ENCODE measurements around the gene GABRR2. TPM values are rescaled to one million over a fixed set of nuclear protein-coding genes. Genes with fewer than 3 reads are reported as not detected.
A peak's percentile ranks its signal among the peaks of the same experiment; 100 is the strongest.

The GABRR2 gene
- total and polyA plus RNA-seq, 7 experiments from 2014 or later: 0.40 to 1.9 (median 1.5) TPM; not detected in 2

- Histone ChIP-seq H3K27ac (ENCODE audit: low read depth, low read length) (no peak overlapping the region), H3K9me3 (ENCODE audit: control insufficient read depth in 2 of 3, low read length in 3 of 3) (no peaks in the 10 kb centered on the region), H3K36me3 (ENCODE audit: control insufficient read depth in 2 of 3, insufficient read depth in 3 of 3, low read length in 3 of 3) (peaks cover 0 to 8% (median 1%) of the 10 kb centered on the region in 3 experiments), H3K4me3 (ENCODE audit: low read length) (no peak overlapping the region), H3K4me1 (ENCODE audit: control insufficient read depth in 2 of 2, insufficient read depth in 2 of 2, low read length in 2 of 2) (peaks cover 14 to 16% of the 10 kb centered on the region in 2 donors), H3K27me3 (ENCODE audit: control insufficient read depth in 2 of 2, insufficient read depth in 2 of 2, low read length in 2 of 2) (no peaks in the 10 kb centered on the region)
- ChIA-PET CTCF (no interaction called here), POLR2A (interaction anchor here (1.3 to 7.7 kb wide), 2 partner anchors 12 to 265 kb away, joined by 3 to 90 read pairs; partner anchors contain the start of gene PNRC1)
- Mint-ChIP-seq H3K9me3 (no peaks in the 10 kb centered on the region), H3K27ac (peak overlapping the region in 5 of 9 donors; percentile 1 to 68 (median 19)), H3K4me3 (no peak overlapping the region), H3K4me1 (peaks cover 42 to 68% (median 60%) of the 10 kb centered on the region in 7 donors), H3K27me3 (no peaks in the 10 kb centered on the region), H3K36me3 (peaks cover 0 to 24% (median 5%) of the 10 kb centered on the region in 5 donors)
- intact Hi-C loops (cut with micrococcal nuclease): no loop called here
- no peak for ATAC-seq
- DNase-seq: no peak
These were observed 31.3 kb upstream of the GABRR2 start for GRCh38 chr6:89346433-89346832.

- Histone ChIP-seq H3K27ac (ENCODE audit: low read depth, low read length) (no peak overlapping the region), H3K4me3 (ENCODE audit: low read length) (no peak overlapping the region), H3K27me3 (ENCODE audit: control insufficient read depth in 2 of 2, insufficient read depth in 2 of 2, low read length in 2 of 2) (no peaks in the 10 kb centered on the region), H3K4me1 (ENCODE audit: control insufficient read depth in 2 of 2, insufficient read depth in 2 of 2, low read length in 2 of 2) (no peaks in the 10 kb centered on the region), H3K36me3 (ENCODE audit: control insufficient read depth in 2 of 3, insufficient read depth in 3 of 3, low read length in 3 of 3) (peaks cover 0 to 47% (median 4%) of the 10 kb centered on the region in 3 experiments), H3K9me3 (ENCODE audit: control insufficient read depth in 2 of 3, low read length in 3 of 3) (no peaks in the 10 kb centered on the region)
- Mint-ChIP-seq H3K9me3 (no peaks in the 10 kb centered on the region), H3K36me3 (peaks cover 7 to 34% (median 31%) of the 10 kb centered on the region in 5 donors), H3K27ac (peak overlapping the region in 5 of 9 donors; percentile 8 to 84 (median 53)), H3K27me3 (no peaks in the 10 kb centered on the region), H3K4me3 (no peak overlapping the region), H3K4me1 (peaks cover 5 to 14% (median 10%) of the 10 kb centered on the region in 7 donors)
- ChIA-PET CTCF (no interaction called here), POLR2A (interaction anchor here (0.6 kb wide), 1 partner anchor 408 kb away, joined by 3 read pairs; no protein-coding TSS in a partner anchor)
- intact Hi-C loops (cut with micrococcal nuclease): no loop called here
- DNase-seq: no peak
- ATAC-seq: no peak
These were observed 24.5 kb upstream of the GABRR2 start for GRCh38 chr6:89339565-89339964.

- no peaks in the 10 kb centered on the region for H3K9me3 ChIP-seq (ENCODE audit: control insufficient read depth in 2 of 3, low read length in 3 of 3)
- ChIA-PET CTCF (no interaction called here), POLR2A (interaction anchor here (1.5 kb wide), 1 partner anchor 12 kb away, joined by 3 read pairs; no protein-coding TSS in a partner anchor)
- ATAC-seq (no peak), DNase-seq (no peak)
- Mint-ChIP-seq H3K36me3 (peaks cover 4 to 44% (median 26%) of the 10 kb centered on the region in 5 donors), H3K4me3 (no peak overlapping the region), H3K27me3 (no peaks in the 10 kb centered on the region), H3K27ac (no peak overlapping the region), H3K4me1 (peaks cover 0 to 9% (median 4%) of the 10 kb centered on the region in 7 donors), H3K9me3 (no peaks in the 10 kb centered on the region)
- no peaks in the 10 kb centered on the region for H3K27me3 ChIP-seq (ENCODE audit: control insufficient read depth in 2 of 2, insufficient read depth in 2 of 2, low read length in 2 of 2)
- no peaks in the 10 kb centered on the region for H3K4me1 ChIP-seq (ENCODE audit: control insufficient read depth in 2 of 2, insufficient read depth in 2 of 2, low read length in 2 of 2)
- intact Hi-C loops (cut with micrococcal nuclease): no loop called here
- peaks cover 0 to 31% (median 0%) of the 10 kb centered on the region in 3 experiments for H3K36me3 ChIP-seq (ENCODE audit: control insufficient read depth in 2 of 3, insufficient read depth in 3 of 3, low read length in 3 of 3)
- H3K4me3 ChIP-seq (ENCODE audit: low read length): no peak overlapping the region
- no peak overlapping the region for H3K27ac ChIP-seq (ENCODE audit: low read depth, low read length)
These were observed 20.1 kb upstream of the GABRR2 start for GRCh38 chr6:89335164-89335563.

GRCh38 chr6:89330910-89331309 lies 15.8 kb upstream of the GABRR2 start:
- no peaks in the 10 kb centered on the region for H3K27me3 ChIP-seq (ENCODE audit: control insufficient read depth in 2 of 2, insufficient read depth in 2 of 2, low read length in 2 of 2)
- H3K4me3 ChIP-seq (ENCODE audit: low read length): no peak overlapping the region
- peaks cover 0 to 19% (median 0%) of the 10 kb centered on the region in 3 experiments for H3K36me3 ChIP-seq (ENCODE audit: control insufficient read depth in 2 of 3, insufficient read depth in 3 of 3, low read length in 3 of 3)
- H3K36me3 Mint-ChIP-seq: peaks cover 12 to 59% (median 31%) of the 10 kb centered on the region in 5 donors
- ChIA-PET CTCF (no interaction called here), POLR2A (no interaction called here)
- no peaks in the 10 kb centered on the region for H3K9me3 Mint-ChIP-seq
- H3K27me3 Mint-ChIP-seq: no peaks in the 10 kb centered on the region
- H3K4me1 Mint-ChIP-seq: peaks cover 0 to 5% (median 0%) of the 10 kb centered on the region in 7 donors
- no peak overlapping the region for H3K27ac Mint-ChIP-seq
- no peaks in the 10 kb centered on the region for H3K9me3 ChIP-seq (ENCODE audit: control insufficient read depth in 2 of 3, low read length in 3 of 3)
- H3K27ac ChIP-seq (ENCODE audit: low read depth, low read length): no peak overlapping the region
- H3K4me1 ChIP-seq (ENCODE audit: control insufficient read depth in 2 of 2, insufficient read depth in 2 of 2, low read length in 2 of 2): no peaks in the 10 kb centered on the region
- DNase-seq (no peak), ATAC-seq (no peak)
- intact Hi-C loops (cut with micrococcal nuclease): no loop called here
- no peak overlapping the region for H3K4me3 Mint-ChIP-seq

GRCh38 chr6:89328976-89329375 lies 13.9 kb upstream of the GABRR2 start:
- POLR2A ChIA-PET: no interaction called here
- Mint-ChIP-seq H3K27me3 (no peaks in the 10 kb centered on the region), H3K4me1 (peaks cover 0 to 5% (median 0%) of the 10 kb centered on the region in 7 donors), H3K4me3 (no peak overlapping the region), H3K36me3 (peaks cover 12 to 58% (median 34%) of the 10 kb centered on the region in 5 donors), H3K9me3 (no peaks in the 10 kb centered on the region), H3K27ac (peak overlapping the region in 1 of 9 donors; percentile 1)
- CTCF ChIA-PET: interaction anchor here (1.1 kb wide), 1 partner anchor 39 kb away, joined by 3 read pairs; no protein-coding TSS in a partner anchor
- no peak overlapping the region for H3K4me3 ChIP-seq (ENCODE audit: low read length)
- H3K4me1 ChIP-seq (ENCODE audit: control insufficient read depth in 2 of 2, insufficient read depth in 2 of 2, low read length in 2 of 2): no peaks in the 10 kb centered on the region
- intact Hi-C loops (cut with micrococcal nuclease): loop anchor here in 1 of 2 donors (5.0 kb wide), 1 partner anchor 47 kb away; no protein-coding TSS in a partner anchor
- no peak for ATAC-seq
- H3K27ac ChIP-seq (ENCODE audit: low read depth, low read length): no peak overlapping the region
- peaks cover 0 to 15% (median 0%) of the 10 kb centered on the region in 3 experiments for H3K36me3 ChIP-seq (ENCODE audit: control insufficient read depth in 2 of 3, insufficient read depth in 3 of 3, low read length in 3 of 3)
- H3K9me3 ChIP-seq (ENCODE audit: control insufficient read depth in 2 of 3, low read length in 3 of 3): no peaks in the 10 kb centered on the region
- H3K27me3 ChIP-seq (ENCODE audit: control insufficient read depth in 2 of 2, insufficient read depth in 2 of 2, low read length in 2 of 2): no peaks in the 10 kb centered on the region
- DNase-seq: no peak

GRCh38 chr6:89324304-89324703 lies 9.2 kb upstream of the GABRR2 start:
- no peaks in the 10 kb centered on the region for H3K27me3 ChIP-seq (ENCODE audit: control insufficient read depth in 2 of 2, insufficient read depth in 2 of 2, low read length in 2 of 2)
- intact Hi-C loops (cut with micrococcal nuclease): no loop called here
- DNase-seq: no peak
- no peak overlapping the region for H3K27ac ChIP-seq (ENCODE audit: low read depth, low read length)
- no peak overlapping the region for H3K4me3 ChIP-seq (ENCODE audit: low read length)
- H3K9me3 ChIP-seq (ENCODE audit: control insufficient read depth in 2 of 3, low read length in 3 of 3): no peaks in the 10 kb centered on the region
- peaks cover 0 to 9% (median 3%) of the 10 kb centered on the region in 7 donors for H3K4me1 Mint-ChIP-seq
- ATAC-seq: no peak
- no peak overlapping the region for H3K4me3 Mint-ChIP-seq
- H3K27ac Mint-ChIP-seq: no peak overlapping the region
- ChIA-PET POLR2A (no interaction called here), CTCF (no interaction called here)
- peaks cover 11 to 55% (median 35%) of the 10 kb centered on the region in 5 donors for H3K36me3 Mint-ChIP-seq
- H3K9me3 Mint-ChIP-seq: no peaks in the 10 kb centered on the region
- no peaks in the 10 kb centered on the region for H3K4me1 ChIP-seq (ENCODE audit: control insufficient read depth in 2 of 2, insufficient read depth in 2 of 2, low read length in 2 of 2)
- peaks cover 0 to 9% (median 0%) of the 10 kb centered on the region in 3 experiments for H3K36me3 ChIP-seq (ENCODE audit: control insufficient read depth in 2 of 3, insufficient read depth in 3 of 3, low read length in 3 of 3)
- no peaks in the 10 kb centered on the region for H3K27me3 Mint-ChIP-seq

- ATAC-seq: no peak
- ChIA-PET CTCF (no interaction called here), POLR2A (no interaction called here)
- Mint-ChIP-seq H3K27ac (no peak overlapping the region), H3K27me3 (no peaks in the 10 kb centered on the region), H3K4me3 (no peak overlapping the region), H3K4me1 (peaks cover 0 to 9% (median 4%) of the 10 kb centered on the region in 7 donors), H3K9me3 (no peaks in the 10 kb centered on the region), H3K36me3 (peaks cover 8 to 51% (median 32%) of the 10 kb centered on the region in 5 donors)
- Histone ChIP-seq H3K4me1 (ENCODE audit: control insufficient read depth in 2 of 2, insufficient read depth in 2 of 2, low read length in 2 of 2) (no peaks in the 10 kb centered on the region), H3K36me3 (ENCODE audit: control insufficient read depth in 2 of 3, insufficient read depth in 3 of 3, low read length in 3 of 3) (peaks cover 0 to 1% (median 0%) of the 10 kb centered on the region in 3 experiments), H3K9me3 (ENCODE audit: control insufficient read depth in 2 of 3, low read length in 3 of 3) (no peaks in the 10 kb centered on the region), H3K27me3 (ENCODE audit: control insufficient read depth in 2 of 2, insufficient read depth in 2 of 2, low read length in 2 of 2) (no peaks in the 10 kb centered on the region), H3K27ac (ENCODE audit: low read depth, low read length) (no peak overlapping the region), H3K4me3 (ENCODE audit: low read length) (no peak overlapping the region)
- DNase-seq: no peak
- intact Hi-C loops (cut with micrococcal nuclease): no loop called here
These were observed 8.4 kb upstream of the GABRR2 start for GRCh38 chr6:89323511-89323971.

Data from naive thymus-derived CD4-positive, alpha-beta T cell (primary cell).